ENCODE results near the gene GEMIN7. TPM values are rescaled to one million over a fixed set of nuclear protein-coding genes. Genes with fewer than 3 reads are reported as not detected.

The GEMIN7 gene
- total and polyA plus RNA-seq, 2 of the 13 experiments (the other 11 are each of a cell fraction or from before 2014, with no cell fraction given) = 24.1 to 30.6 TPM

DNA sequence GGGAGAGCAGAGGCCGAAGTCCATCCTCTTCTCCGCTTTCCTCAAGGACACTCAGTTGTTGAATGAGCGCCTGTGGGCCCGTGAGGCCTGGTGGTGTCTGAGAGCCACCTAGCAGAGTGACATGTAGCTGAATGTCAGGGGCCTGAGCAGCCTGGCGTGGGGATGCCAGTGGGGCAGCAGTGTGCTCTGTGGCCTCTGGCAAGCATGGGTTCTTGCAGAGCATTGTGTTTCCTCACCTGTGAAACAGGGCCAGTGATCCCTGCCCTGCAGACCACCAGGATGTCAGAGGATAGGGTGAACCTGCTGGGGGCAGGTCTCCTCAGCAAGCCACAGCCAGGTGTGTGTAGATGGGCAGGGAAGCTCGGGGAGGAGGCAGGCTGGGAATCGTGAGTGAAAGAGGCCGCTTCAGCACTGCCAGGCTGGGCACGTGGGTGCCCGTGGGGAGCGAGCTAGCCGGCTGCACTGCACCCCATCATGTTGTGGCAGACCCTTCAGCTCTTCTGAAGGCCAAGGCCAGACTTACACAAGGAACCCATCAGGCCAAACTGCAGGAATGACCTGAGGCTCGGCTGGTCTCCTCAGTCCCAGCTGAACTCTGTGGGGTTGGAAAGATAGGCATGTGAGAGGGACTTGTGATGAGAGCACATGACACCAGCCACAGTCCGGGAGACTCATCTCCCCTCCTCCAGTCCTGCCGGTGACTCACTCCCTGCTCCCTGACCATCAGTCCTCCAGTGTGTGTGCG, 18.9 kb downstream of the GEMIN7 start (continued):
- TF ChIP-seq, protein P1, sequence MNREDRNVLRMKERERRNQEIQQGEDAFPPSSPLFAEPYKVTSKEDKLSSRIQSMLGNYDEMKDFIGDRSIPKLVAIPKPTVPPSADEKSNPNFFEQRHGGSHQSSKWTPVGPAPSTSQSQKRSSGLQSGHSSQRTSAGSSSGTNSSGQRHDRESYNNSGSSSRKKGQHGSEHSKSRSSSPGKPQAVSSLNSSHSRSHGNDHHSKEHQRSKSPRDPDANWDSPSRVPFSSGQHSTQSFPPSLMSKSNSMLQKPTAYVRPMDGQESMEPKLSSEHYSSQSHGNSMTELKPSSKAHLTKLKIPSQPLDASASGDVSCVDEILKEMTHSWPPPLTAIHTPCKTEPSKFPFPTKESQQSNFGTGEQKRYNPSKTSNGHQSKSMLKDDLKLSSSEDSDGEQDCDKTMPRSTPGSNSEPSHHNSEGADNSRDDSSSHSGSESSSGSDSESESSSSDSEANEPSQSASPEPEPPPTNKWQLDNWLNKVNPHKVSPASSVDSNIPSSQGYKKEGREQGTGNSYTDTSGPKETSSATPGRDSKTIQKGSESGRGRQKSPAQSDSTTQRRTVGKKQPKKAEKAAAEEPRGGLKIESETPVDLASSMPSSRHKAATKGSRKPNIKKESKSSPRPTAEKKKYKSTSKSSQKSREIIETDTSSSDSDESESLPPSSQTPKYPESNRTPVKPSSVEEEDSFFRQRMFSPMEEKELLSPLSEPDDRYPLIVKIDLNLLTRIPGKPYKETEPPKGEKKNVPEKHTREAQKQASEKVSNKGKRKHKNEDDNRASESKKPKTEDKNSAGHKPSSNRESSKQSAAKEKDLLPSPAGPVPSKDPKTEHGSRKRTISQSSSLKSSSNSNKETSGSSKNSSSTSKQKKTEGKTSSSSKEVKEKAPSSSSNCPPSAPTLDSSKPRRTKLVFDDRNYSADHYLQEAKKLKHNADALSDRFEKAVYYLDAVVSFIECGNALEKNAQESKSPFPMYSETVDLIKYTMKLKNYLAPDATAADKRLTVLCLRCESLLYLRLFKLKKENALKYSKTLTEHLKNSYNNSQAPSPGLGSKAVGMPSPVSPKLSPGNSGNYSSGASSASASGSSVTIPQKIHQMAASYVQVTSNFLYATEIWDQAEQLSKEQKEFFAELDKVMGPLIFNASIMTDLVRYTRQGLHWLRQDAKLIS (CRISPR knock-in tag; IDR thresholded peaks at IDR 0.05) = no peak
- TF ChIP-seq, protein P2, sequence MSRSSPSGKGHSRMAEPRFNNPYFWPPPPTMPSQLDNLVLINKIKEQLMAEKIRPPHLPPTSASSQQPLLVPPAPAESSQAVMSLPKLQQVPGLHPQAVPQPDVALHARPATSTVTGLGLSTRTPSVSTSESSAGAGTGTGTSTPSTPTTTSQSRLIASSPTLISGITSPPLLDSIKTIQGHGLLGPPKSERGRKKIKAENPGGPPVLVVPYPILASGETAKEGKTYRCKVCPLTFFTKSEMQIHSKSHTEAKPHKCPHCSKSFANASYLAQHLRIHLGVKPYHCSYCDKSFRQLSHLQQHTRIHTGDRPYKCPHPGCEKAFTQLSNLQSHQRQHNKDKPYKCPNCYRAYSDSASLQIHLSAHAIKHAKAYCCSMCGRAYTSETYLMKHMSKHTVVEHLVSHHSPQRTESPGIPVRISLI (CRISPR knock-in tag; IDR thresholded peaks at IDR 0.05; ENCODE audit: borderline replicate concordance) = no peak
- TF ChIP-seq PHF21A (CRISPR knock-in tag; IDR thresholded peaks at IDR 0.05) (no peak), PHB2 (IDR thresholded peaks at IDR 0.05; ENCODE audit: partially characterized antibody) (no peak), KLF11 (CRISPR knock-in tag; IDR thresholded peaks at IDR 0.05) (no peak), GFI1 (CRISPR knock-in tag; IDR thresholded peaks at IDR 0.05; ENCODE audit: borderline replicate concordance) (no peak), SP5 (CRISPR knock-in tag; IDR thresholded peaks at IDR 0.05; ENCODE audit: borderline replicate concordance, low read depth) (no peak), ZXDC (CRISPR knock-in tag; IDR thresholded peaks at IDR 0.05) (no peak), ZNF33B (CRISPR knock-in tag; IDR thresholded peaks at IDR 0.05) (no peak), ZFP62 (CRISPR knock-in tag; IDR thresholded peaks at IDR 0.05) (no peak), ZNF597 (CRISPR knock-in tag; IDR thresholded peaks at IDR 0.05) (no peak), AHR (CRISPR knock-in tag; IDR thresholded peaks at IDR 0.05) (no peak), ZNF841 (CRISPR knock-in tag; IDR thresholded peaks at IDR 0.05; ENCODE audit: borderline replicate concordance) (no peak), ZNF782 (CRISPR knock-in tag; IDR thresholded peaks at IDR 0.05; ENCODE audit: borderline replicate concordance) (no peak), ZNF749 (CRISPR knock-in tag; IDR thresholded peaks at IDR 0.05; ENCODE audit: borderline replicate concordance) (no peak), ZNF615 (CRISPR knock-in tag; IDR thresholded peaks at IDR 0.05; ENCODE audit: borderline replicate concordance) (no peak), DMAP1 (CRISPR knock-in tag; IDR thresholded peaks at IDR 0.05) (no peak; the same call in 1 of the 2 replicates)
- TF ChIP-seq, protein P3, sequence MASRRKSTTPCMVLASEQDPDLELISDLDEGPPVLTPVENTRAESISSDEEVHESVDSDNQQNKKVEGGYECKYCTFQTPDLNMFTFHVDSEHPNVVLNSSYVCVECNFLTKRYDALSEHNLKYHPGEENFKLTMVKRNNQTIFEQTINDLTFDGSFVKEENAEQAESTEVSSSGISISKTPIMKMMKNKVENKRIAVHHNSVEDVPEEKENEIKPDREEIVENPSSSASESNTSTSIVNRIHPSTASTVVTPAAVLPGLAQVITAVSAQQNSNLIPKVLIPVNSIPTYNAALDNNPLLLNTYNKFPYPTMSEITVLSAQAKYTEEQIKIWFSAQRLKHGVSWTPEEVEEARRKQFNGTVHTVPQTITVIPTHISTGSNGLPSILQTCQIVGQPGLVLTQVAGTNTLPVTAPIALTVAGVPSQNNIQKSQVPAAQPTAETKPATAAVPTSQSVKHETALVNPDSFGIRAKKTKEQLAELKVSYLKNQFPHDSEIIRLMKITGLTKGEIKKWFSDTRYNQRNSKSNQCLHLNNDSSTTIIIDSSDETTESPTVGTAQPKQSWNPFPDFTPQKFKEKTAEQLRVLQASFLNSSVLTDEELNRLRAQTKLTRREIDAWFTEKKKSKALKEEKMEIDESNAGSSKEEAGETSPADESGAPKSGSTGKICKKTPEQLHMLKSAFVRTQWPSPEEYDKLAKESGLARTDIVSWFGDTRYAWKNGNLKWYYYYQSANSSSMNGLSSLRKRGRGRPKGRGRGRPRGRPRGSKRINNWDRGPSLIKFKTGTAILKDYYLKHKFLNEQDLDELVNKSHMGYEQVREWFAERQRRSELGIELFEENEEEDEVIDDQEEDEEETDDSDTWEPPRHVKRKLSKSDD (CRISPR knock-in tag; IDR thresholded peaks at IDR 0.05; ENCODE audit: low read depth) = no peak; the same call in 1 of the 2 replicates
